Retinal pigment epithelial cell (primary cell): ENCODE measurements around the gene SORCS2.

Experiments
- DNase-seq: peaks from one replicate; pipeline ENCODE4 v3.0.0-alpha.2; 2010; ENCODE audit warnings: low read depth
- H3K4me3 ChIP-seq: 2 replicates; pipeline ENCODE4 v1.5.1; 2011; ENCODE audit warnings: mild to moderate bottlenecking, low read length, control low read depth, moderate library complexity
- TF ChIP-seq, protein P1 (sequence below): conservative IDR thresholded peaks from 2 replicates; pipeline ENCODE4 v1.5.1; 2011; ENCODE audit warnings: low read depth, low read length, control low read depth, inconsistent platforms

Gene SORCS2

DNA sequence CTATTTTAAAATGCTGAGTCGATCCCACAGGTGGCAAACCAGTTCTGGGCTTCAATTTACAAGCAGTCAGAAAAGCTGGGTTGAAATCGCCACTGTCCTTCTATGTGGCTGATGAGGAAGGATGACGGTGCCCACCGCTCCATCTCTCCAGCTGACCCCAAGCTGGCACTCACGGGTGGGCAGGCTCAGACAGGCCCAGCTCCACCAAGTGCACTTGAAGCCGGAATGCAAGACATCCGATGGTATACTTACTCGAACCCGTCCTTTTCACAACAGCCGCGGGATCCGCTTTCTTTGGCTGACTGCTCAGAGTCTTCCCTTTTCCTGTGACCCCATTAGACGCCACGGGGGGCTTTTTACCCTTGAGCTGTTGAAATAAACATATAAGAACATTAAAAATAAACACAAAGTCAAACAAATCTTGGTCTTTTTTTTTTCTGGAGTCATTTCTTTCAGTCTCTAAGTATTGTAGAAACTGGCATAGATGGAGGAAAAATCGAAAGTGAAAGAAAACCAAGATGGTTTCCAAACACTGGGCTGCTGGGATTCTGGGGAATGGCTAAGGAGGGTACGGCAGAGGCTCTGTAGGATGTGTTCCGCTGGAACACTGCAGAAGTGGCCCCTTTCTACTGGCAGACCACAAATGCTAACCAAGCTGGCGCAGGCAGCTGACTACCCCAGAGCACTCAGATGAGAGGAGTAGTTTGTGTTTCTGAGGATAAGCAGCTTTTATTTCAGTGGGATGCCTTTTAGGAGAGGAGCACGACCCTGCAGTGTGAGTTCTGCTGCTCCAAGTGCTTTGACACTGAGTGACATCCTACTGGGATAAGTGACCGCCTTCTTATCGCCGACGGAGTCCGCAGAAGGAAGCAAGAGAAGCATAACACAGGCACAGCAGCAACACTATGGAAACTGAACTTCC is 586.4 kb downstream of the SORCS2 start:
- TF ChIP-seq, protein P1, sequence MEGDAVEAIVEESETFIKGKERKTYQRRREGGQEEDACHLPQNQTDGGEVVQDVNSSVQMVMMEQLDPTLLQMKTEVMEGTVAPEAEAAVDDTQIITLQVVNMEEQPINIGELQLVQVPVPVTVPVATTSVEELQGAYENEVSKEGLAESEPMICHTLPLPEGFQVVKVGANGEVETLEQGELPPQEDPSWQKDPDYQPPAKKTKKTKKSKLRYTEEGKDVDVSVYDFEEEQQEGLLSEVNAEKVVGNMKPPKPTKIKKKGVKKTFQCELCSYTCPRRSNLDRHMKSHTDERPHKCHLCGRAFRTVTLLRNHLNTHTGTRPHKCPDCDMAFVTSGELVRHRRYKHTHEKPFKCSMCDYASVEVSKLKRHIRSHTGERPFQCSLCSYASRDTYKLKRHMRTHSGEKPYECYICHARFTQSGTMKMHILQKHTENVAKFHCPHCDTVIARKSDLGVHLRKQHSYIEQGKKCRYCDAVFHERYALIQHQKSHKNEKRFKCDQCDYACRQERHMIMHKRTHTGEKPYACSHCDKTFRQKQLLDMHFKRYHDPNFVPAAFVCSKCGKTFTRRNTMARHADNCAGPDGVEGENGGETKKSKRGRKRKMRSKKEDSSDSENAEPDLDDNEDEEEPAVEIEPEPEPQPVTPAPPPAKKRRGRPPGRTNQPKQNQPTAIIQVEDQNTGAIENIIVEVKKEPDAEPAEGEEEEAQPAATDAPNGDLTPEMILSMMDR, result no peak
- DNase-seq, result no peak
- H3K4me3 ChIP-seq, result no peak overlapping the region

GRCh38 chr4:7779432-7779768 is 587.1 kb downstream of the SORCS2 start:
- TF ChIP-seq, protein P1, result no peak
- DNase-seq, result no peak
- no peak overlapping the region for H3K4me3 ChIP-seq

DNA sequence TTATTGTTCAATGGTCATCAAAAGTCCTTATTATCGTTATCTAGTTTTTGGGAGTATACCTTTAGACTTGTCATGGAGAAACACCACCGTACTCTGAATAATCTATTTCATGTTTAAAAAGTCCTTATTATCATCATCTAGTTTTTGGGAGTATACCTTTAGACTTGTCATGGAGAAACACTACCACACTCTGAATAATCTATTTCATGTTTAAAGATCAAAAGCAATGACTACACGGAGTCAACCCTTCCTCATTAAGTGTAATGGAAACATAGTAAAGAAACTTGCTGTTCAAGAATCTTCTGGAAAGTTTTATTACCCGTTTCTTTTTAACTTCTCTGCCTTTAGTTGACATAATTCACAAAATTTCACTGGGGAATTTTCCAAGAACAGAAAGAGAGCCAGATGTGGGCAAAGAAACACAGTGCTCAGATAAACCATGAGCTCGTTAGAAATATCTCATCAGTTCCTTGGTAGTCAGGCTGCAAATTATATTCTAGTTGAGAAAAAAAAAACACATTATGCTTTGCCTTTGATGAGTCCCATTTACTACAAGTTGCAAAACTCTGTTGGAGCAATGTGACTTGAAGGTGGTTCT is 588.5 kb downstream of the SORCS2 start:
- H3K4me3 ChIP-seq, result no peak overlapping the region
- TF ChIP-seq, protein P1, result no peak
- DNase-seq, result no peak

GRCh38 chr4:7781366-7781765 is 589.0 kb downstream of the SORCS2 start:
- TF ChIP-seq, protein P1, result no peak
- no peak overlapping the region for H3K4me3 ChIP-seq
- no peak for DNase-seq

DNA sequence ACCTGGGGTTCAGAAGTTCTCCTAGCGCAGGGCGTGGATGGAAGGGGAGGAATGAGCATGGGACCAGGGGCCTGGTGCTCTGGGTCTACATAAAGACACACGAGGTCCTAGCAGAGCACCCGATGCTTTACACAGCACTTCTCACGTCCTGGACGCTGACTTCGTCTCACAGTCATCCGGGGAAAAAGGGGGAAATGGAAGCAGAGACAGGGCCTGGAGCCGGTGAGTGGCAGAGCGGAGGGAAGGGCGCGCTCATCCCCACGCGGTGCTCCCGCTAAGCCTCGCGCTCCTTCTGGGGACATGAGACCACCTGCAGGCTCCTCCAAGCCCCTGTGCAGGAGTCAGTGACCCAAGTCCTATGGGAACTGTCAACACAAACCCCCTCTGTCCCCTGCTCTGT is 589.7 kb downstream of the SORCS2 start:
- H3K4me3 ChIP-seq, result no peak overlapping the region
- TF ChIP-seq, protein P1, result no peak
- no peak for DNase-seq

- no peak for DNase-seq
- no peak overlapping the region for H3K4me3 ChIP-seq
- TF ChIP-seq, protein P1, result no peak
Measured at GRCh38 chr4:7782783-7783182, 590.4 kb downstream of the SORCS2 start.

- no peak overlapping the region for H3K4me3 ChIP-seq
- DNase-seq, result no peak
- TF ChIP-seq, protein P1, result no peak
Measured at GRCh38 chr4:7783541-7783940, 591.2 kb downstream of the SORCS2 start.
